GM18873 (cell line): ENCODE data around the gene LGALS8.
A peak's percentile ranks its signal among the peaks of the same experiment; 100 is the strongest.

Experiments
- ATAC-seq: cut with Tn5 transposase; IDR thresholded peaks from one replicate; pipeline ENCODE4 v1.9.1; 2021; ENCODE audit warnings: mild to moderate bottlenecking, moderate library complexity, moderate number of reproducible peaks; ENCODE audit not compliant: unreplicated experiment, low FRiP score

The LGALS8 gene

GRCh38 chr1:236508593-236509027 lies 15.2 kb upstream of the LGALS8 start:
- no peak for ATAC-seq

- no peak for ATAC-seq
Observed at GRCh38 chr1:236509203-236509602, 14.6 kb upstream of the LGALS8 start.

- no peak for ATAC-seq
Observed at GRCh38 chr1:236509647-236510401, 14.0 kb upstream of the LGALS8 start.

- ATAC-seq, result no peak
Observed at GRCh38 chr1:236511735-236512418, 11.9 kb upstream of the LGALS8 start.

GRCh38 chr1:236514703-236515442 lies 8.9 kb upstream of the LGALS8 start:
- ATAC-seq, result no peak

GRCh38 chr1:236515443-236515958 lies 8.3 kb upstream of the LGALS8 start:
- ATAC-seq, result no peak

GRCh38 chr1:236516929-236517704 lies 6.7 kb upstream of the LGALS8 start:
- ATAC-seq, result no peak

GRCh38 chr1:236518322-236518721 lies 5.5 kb upstream of the LGALS8 start:
- ATAC-seq, result no peak

DNA sequence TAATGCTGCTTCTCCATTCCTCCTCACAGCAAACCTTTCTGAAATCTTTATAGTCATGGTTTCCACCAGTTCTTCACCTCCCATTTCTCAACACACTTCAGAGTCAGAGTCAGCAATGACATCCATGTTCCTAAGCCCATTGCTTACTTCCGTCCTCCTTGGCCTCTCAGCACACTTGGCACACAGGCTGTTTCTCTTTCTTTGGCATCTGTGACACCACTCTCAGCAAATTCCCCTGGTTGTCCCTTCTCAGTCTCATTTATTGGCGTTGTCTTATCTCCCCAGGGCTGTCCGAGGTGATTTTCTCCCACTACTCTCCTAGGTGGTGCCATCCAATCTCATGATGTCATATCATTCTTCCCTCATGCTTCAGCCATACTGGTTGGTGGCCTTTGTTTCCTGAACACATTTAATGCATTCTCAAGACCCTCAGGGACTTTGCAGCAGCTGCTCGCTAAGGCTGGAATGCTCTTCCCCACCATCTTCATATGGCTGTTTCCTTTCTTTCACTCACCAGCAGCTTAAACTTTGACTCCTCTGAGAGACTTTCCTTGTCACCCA lies 3.3 kb upstream of the LGALS8 start:
- ATAC-seq, result no peak

- ATAC-seq, result no peak
Observed at GRCh38 chr1:236522937-236523703, 662 bp upstream of the LGALS8 start.

GRCh38 chr1:236524142-236524894 lies 536 bp downstream of the LGALS8 start:
- peak; percentile 95 for ATAC-seq

DNA sequence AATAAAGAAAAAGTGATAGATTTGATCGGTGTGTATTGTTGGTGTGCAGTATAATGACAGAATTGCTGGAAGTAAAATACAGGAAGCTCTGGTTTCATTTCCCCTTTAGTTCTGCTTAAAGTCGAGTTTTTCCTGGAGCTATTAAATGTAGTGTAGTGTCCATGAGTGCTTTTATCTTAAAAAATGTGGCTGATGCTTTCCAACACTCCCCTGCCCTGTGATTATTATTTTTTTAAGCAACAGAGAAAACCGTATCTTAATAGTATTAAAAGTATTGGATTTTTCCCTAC lies 1.1 kb downstream of the LGALS8 start:
- ATAC-seq, result no peak

GRCh38 chr1:236526079-236526478 lies 2.3 kb downstream of the LGALS8 start:
- ATAC-seq, result no peak

GRCh38 chr1:236530286-236530685 lies 6.5 kb downstream of the LGALS8 start:
- no peak for ATAC-seq

GRCh38 chr1:236530959-236531358 lies 7.2 kb downstream of the LGALS8 start:
- no peak for ATAC-seq

- ATAC-seq, result no peak
Observed at GRCh38 chr1:236532850-236533249, 9.1 kb downstream of the LGALS8 start.

GRCh38 chr1:236534151-236534651 lies 10.4 kb downstream of the LGALS8 start:
- no peak for ATAC-seq

GRCh38 chr1:236535190-236535589 lies 11.4 kb downstream of the LGALS8 start:
- ATAC-seq, result no peak
